NCI-H446 (cell line): ENCODE measurements around the gene PLD4.
"Not testable (repeated sequence)": the region's sequence is repeated elsewhere in the genome, so short reads cannot be mapped to it uniquely, and the experiment has no call there.

ENCODE experiments used
- DNase-seq, 2 experiments: peaks; one replicate each; lab custom pipeline; 2025; lab: John Stamatoyannopoulos, UW

The PLD4 gene

DNA sequence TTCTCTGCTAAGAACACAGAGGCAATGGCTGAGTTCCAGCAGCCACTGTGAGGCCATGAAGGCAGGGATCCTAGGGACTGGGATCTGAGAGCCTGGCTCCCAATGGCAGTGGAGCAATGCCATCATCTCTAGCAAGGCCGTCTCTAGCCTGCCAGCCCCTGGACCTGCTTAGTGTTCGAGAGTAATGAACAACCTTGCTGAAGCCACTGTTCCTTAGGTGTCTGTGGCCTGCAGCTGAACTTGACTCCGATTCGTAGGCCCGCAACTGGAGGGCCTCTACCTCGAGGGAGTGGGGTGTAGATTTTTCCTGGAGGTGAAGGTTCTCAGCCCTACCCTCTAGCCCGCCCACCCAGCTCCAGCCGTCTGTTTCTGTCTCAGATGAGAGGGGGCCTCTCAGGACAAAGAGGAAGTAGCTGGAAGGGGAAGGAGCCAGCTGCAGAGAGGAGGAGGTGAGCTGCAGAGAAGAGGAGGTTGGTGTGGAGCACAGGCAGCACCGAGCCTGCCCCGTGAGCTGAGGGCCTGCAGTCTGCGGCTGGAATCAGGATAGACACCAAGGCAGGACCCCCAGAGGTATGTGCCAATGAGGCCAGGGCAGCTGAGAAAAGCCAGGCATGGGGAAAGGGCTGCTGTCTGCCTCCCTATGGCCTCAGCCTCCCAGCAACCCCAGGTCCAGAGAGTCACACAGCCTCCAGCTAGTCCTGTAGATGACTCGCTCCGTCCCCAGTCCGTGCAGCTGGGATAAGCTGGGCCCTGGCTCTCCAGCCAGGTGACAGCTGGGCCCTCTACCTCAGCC lies at the start of gene PLD4:
TSS of gene PLD4 (plus strand) at position 459 of the 793 bp plus-strand sequence. CDS start 2,262 bp downstream, outside the sequence.
- no peak for DNase-seq

DNA sequence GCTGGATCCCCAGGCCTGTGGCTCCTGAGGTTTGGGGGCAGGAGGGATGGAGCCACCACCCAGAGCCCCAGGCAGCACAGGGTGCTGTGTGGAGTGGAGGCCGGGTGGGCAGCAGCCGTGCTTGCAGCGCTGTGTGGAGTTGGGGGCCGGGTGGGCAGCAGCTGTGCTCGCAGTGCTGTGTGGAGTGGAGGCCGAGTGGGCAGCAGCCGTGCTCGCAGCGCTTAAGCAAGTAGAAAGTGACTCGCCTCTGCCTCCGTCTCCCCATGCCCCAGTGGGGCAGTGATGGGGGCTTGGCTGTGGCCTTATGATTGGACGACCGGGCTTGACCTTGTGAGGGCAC lies 49.3 kb upstream of the PLD4 start:
- DNase-seq, result no peak

DNA sequence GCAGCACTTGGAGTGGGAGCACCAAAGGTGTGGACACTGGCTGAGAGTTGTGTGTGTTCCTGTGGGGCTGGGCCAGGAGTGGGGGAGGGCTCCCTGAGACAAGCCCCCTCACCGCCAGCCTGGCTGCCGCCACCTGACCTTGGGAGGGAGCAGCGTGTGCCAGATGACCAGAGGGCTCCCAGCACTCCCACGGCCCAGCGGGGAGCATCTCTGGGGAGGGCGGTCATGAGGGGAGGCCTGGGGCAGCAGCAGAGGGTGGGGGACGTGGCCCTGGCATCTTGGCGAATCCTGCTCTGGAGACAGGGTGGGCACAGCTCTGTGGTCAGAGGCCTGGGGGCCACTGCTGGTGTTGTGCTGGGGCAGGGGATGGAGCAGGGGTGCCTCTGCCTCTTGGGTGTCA lies 48.9 kb upstream of the PLD4 start:
- DNase-seq, result no peak

DNA sequence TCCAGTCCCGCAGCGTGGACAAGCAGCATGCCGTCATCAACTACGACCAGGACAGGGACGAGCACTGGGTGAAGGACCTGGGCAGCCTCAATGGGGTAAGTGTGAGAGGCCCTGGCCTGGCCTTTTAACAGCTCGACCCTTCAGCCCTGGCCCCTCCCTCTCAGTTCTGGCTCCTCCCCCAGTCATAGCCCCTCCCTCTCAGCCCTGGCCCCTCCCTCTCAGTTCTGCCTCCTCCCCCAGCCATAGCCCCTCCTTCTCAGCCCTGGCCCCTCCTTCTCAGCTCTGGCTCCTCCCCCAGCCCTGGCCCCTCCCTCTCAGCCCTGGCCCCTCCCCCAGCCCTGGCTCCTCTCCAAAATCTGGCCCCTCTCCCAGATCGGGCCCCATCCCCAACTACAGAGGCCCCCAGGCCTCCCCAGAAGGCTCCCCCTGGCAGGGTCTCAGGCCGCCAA lies 48.4 kb upstream of the PLD4 start:
- DNase-seq, result no peak

- DNase-seq, result no peak
Observed at GRCh38 chr14:104877066-104877805, 47.4 kb upstream of the PLD4 start.

DNA sequence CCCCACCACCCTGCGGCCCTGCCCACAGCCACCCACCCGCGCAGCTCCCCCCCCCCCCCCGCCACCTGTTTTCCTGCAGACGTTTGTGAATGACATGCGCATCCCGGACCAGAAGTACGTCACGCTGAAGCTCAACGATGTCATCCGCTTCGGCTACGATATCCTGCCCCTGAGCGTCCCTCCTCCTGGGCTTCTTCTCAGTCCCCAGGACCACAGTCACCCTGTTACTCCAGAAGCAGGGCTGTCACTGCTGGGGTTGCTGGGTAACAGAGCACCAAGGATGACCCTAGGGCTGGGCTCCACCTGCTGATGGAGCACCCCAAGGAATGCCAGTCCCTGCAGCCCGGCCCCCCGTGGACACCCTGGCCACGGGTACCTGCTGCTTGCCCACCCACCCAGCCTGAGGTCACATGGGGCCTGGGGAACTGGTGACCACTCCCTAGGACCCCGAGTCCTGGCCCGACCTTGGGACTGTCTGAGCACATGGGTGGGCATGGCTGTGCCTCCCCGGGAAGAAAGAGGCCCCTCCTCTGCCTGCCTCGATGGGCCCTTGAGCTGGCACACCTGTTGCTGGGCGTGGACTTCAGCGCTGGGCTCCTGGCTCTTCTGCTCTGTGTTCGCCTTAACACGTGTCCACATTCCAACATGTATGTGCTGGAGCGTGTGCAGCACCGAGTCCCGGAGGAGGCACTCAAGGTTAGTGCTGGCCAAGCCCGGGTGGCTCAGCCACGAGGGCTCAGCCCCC lies 46.7 kb upstream of the PLD4 start:
- DNase-seq, result no peak

- no peak for DNase-seq
Observed at GRCh38 chr14:104878582-104878981, 46.1 kb upstream of the PLD4 start.

DNA sequence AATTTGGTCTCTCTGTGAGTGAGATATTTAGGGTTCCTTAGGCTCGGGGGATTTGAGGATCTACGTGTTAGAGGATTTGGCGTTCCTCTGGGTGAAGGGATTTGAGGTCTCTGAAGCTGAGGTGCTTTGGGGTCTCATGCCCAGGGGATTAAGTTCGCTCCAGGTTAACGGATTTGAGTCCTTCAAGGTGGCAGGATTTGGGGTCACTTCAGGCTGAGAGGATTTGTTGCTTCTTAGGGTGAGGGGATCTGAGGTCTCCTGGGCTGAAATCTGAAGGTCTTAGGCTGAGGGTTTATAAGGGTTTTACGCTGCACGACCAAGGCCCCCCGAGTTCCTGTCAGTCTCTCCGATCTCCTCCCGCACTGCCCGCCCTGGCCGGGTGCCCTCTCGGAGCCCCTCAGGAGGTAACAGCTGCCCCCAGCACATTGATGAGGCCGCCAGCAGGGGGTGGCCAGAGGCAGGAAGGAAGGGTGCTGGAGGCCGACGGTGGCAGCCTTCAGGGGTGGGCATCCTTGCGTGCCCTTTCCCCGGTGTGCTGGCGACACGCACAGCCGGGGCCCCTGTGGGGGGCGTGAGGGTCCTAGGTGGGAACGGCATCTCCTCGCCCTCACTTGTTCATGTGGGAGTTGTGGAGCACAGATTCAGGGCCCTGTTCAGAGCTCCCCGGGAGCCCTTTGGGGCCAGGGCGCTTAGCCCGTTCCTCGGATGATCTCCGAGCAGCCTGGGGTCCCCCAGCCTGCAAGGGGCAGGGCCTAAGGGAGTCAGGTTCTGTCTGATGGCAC lies 45.3 kb upstream of the PLD4 start:
- no peak for DNase-seq

DNA sequence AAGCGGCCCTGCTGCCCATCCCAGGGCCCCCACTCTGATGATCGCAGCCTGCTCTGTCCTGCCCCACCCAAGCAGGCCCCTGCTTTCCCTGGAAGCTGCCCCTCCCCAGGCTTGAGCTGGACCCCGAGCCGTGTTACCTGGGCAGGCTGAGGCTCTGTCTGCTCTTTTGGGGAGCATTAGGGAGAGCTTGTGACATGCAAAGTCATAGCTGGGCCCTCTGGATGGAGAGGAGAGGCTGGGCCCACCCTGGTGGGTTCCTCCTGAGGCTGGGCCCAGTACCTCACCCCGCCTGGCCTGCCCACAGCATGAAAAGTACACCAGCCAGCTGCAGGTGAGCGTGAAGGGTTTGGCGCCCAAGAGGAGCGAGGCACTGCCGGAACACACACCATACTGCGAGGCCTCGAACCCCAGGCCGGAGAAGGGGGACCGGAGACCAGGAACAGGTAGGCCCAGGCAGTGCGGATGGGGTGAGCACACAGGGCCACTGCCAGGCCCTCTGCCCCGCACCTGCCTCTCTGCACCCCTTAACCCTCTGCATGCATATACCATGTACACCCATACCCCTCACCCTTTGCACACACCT lies 44.6 kb upstream of the PLD4 start:
- DNase-seq, result no peak

- DNase-seq, result no peak
Observed at GRCh38 chr14:104880584-104881210, 44.0 kb upstream of the PLD4 start.

DNA sequence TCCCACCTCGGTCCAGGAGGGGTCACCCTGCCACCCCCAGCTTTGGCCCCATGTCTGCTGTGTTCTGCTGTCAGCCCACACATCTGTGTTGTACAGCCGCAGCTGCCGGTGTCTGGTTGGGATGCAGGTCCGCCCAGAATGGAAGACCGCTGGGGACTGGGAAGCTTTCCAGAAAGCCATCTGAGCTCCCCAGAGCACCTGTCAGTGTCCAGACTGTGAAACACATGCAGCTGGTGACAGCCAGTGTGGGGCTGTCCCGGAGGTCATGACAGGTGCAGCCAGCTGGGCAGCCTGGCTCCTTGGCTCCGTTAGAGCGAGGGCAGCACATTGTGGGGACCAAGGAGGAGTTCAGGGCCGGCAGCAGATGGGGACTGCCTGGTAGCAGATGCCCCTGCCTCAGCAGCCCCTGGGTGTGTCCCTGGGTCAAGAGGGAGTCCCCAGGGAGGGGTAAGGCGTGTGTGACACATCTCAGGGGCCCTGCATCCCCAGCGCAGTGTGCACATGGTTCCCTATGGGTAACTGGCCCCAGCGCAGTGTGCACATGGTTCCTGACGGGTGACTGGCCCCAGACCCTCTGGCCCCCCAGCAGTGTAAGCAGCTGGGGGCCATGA lies 43.2 kb upstream of the PLD4 start:
- DNase-seq, result peak in 1 of 2 experiments; percentile 30

DNA sequence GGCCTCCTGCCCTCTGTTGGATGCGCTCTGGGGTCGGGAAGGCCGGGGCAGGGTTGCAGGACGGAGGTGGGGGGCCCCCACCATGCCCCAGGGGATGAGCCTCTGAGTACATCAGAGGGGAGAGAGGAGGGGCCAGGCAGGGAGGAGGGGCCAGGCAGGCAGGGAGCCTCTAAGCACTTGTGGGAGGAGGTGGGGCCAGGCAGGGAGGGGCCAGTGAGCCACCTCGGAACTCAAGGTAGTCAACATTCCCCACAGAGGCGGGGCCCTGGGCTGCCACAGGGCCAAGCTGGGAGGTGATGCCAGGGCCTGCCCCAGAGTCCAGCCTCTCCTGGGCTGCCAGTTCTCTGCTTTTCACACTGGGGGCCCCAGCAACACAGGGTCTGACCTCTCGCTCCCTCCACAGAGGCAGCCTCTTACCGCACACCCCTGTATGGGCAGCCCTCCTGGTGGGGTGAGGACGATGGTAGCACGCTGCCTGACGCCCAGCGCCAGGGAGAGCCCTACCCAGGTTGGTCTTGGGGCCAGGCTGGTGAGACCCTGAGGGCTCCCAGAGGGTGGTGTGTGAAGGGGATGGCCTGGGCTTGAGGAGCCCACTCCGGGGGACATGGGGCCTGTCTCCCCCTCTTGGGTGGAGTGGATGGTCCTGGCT lies 42.2 kb upstream of the PLD4 start:
- no peak for DNase-seq

GRCh38 chr14:104882991-104883660 lies 41.6 kb upstream of the PLD4 start:
- no peak for DNase-seq

DNA sequence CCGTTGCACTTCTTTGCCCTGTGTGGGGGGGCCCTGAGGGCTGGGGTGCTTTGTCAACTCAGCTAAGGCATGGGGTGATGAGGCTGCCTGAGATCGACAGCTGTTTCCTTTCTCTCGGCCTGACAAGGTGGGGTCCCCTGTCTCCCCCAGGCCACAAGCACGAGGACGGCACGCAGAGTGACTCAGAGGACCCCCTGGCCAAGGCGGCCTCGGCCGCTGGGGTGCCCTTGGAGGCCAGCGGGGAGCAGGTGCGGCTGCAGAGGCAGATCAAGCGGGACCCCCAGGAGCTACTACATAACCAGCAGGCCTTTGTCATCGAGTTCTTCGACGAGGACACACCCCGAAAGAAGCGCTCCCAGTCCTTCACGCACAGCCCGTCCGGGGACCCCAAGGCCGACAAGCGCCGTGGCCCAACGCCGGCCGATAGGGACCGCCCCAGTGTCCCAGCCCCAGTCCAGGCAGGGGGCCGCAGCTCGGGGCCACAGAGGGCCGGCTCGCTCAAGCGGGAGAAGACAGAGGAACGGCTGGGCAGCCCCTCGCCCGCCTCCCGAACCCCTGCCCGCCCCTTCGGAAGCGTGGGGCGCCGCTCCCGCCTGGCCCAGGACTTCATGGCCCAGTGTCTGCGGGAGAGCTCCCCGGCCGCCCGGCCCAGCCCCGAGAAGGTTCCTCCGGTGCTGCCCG lies 40.9 kb upstream of the PLD4 start:
- no peak for DNase-seq

DNA sequence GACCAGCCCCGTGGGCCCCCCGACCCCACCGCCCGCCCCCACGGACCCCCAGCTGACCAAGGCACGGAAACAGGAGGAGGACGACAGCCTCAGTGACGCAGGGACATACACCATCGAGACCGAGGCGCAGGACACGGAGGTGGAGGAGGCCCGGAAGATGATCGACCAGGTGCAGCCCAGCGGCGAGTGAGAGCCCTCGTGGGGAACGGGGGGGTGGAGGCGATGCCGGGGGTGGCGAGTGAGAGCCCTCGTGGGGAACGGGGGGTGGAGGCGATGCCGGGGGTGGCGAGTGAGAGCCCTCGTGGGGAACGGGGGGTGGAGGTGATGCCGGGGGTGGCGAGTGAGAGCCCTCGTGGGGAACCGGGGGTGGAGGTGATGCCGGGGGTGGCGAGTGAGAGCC lies 40.3 kb upstream of the PLD4 start:
- DNase-seq, result not testable (repeated sequence)

DNA sequence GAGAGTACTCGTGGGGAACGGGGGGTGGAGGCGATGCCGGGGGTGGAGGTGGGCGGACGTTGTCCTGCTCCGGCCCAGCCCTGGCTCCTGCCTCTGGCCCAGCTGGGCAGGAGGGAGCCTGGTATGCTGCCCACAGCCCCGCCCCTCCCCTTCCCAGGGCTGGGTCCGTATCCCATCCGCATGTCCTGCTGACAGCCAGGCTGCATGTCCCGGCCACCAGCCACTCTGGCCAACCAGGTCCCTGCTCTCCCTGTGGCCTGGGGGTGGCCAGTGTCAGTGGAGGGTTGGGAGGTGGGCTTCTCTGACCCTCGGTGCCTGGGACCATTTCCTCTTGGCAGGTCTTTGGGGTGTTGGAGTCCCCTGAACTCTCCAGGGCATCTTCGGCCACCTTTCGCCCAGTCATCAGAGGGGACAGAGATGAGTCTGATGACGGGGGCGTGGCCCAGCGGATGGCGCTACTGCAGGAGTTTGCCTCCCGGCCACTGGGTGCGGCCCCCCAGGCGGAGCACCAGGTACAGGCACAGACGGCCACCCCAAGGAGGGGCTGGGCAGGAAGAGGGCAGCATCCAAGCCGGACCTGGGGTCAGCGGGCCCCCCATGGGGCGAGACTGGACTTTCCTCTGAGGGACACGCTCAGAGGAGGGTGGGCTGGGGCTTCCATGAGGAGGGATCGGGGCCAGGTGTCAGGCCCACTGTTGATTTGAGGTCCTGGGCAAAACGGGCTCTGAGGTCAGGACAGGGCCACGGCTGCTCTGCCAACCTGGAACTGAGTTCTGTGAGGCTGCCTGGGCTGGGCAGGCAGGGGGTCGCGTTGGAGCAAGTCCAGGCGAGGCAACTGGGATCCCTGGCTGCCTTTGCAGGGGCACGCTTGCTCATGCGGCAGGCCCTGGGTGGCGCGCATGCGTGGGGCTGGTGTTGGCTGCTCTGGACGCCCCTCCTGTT lies 39.4 kb upstream of the PLD4 start:
- no peak for DNase-seq

DNA sequence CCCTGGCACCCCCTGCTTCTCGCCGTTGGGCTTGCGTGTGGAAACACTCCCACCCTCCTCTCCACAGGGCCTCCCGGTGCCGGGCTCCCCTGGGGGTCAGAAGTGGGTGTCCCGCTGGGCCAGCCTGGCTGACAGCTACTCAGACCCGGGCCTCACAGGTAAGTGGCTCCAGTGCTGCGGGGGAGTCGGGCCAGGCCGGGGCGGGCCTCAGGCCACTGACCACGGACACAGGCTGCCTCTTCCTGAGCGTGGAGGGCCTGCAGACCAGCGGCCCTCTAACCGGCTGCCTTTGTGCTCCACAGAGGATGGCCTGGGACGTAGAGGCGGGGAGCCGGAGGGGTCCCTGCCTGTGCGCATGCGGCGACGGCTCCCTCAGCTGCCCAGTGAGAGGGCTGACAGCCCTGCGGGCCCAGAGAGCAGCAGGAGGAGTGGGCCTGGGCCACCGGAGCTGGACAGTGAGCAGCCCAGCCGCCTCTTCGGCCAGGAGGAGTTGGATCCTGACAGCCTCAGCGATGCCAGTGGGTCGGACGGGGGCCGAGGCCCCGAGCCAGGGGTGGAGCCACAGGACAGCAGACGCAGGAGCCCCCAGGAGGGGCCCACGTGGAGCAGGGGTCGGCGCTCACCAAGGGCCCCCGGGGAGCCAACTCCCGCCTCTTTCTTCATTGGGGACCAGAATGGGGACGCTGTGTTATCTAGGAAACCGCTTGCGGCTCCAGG lies 38.5 kb upstream of the PLD4 start:
- DNase-seq, result no peak
